ENCODE results near the gene PPP2R5C.

GRCh38 chr14:101903111-101903561, 141.6 kb downstream of the PPP2R5C start:
- TF ChIP-seq REST (tag by site-specific recombination; IDR thresholded peaks at IDR 0.05) = no peak
- TF ChIP-seq YY1 (tag by site-specific recombination; IDR thresholded peaks at IDR 0.05) = no peak
- no peak for TF ChIP-seq CTCF (tag by site-specific recombination; IDR thresholded peaks at IDR 0.05)
- no peak for TF ChIP-seq KLF9 (tag by site-specific recombination; IDR thresholded peaks at IDR 0.05; ENCODE audit: low read depth)

All from HEK293 (cell line).